ENCODE measurements around the gene CRYBG3.

DNA sequence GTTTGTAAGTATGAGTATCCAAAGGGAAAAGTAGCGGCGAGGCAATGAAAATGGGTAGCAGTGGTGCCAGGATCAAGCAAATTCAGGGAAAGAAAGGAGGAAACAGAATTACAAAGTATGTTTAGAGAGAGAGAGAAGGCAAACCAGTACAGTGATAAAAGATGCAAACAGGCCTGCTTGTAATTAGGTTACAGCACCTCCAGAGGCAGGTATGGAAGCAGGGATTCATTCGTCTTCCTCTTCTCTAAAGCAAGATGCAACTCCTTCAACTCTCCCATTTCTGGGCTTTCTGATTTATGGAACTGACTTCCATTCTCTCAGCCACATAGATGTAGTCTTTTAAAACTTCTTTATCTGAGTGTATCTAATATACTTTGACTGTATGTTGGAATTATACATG is 68.0 kb downstream of the CRYBG3 start:
- TF ChIP-seq, protein P1, sequence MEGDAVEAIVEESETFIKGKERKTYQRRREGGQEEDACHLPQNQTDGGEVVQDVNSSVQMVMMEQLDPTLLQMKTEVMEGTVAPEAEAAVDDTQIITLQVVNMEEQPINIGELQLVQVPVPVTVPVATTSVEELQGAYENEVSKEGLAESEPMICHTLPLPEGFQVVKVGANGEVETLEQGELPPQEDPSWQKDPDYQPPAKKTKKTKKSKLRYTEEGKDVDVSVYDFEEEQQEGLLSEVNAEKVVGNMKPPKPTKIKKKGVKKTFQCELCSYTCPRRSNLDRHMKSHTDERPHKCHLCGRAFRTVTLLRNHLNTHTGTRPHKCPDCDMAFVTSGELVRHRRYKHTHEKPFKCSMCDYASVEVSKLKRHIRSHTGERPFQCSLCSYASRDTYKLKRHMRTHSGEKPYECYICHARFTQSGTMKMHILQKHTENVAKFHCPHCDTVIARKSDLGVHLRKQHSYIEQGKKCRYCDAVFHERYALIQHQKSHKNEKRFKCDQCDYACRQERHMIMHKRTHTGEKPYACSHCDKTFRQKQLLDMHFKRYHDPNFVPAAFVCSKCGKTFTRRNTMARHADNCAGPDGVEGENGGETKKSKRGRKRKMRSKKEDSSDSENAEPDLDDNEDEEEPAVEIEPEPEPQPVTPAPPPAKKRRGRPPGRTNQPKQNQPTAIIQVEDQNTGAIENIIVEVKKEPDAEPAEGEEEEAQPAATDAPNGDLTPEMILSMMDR (IDR thresholded peaks at IDR 0.05), result no peak
- no peak for TF ChIP-seq POLR2A (IDR thresholded peaks at IDR 0.05)
